Amniotic epithelial cell (primary cell): Measurements from ENCODE around the gene PTPRM.

Experiments used
- DNase-seq: peaks from one replicate; pipeline ENCODE4 v3.0.0-alpha.2; 2010; ENCODE audit warnings: low read depth

Gene PTPRM

GRCh38 chr18:7600036-7600435 is 32.9 kb downstream of the PTPRM start:
- DNase-seq, result no peak

DNA sequence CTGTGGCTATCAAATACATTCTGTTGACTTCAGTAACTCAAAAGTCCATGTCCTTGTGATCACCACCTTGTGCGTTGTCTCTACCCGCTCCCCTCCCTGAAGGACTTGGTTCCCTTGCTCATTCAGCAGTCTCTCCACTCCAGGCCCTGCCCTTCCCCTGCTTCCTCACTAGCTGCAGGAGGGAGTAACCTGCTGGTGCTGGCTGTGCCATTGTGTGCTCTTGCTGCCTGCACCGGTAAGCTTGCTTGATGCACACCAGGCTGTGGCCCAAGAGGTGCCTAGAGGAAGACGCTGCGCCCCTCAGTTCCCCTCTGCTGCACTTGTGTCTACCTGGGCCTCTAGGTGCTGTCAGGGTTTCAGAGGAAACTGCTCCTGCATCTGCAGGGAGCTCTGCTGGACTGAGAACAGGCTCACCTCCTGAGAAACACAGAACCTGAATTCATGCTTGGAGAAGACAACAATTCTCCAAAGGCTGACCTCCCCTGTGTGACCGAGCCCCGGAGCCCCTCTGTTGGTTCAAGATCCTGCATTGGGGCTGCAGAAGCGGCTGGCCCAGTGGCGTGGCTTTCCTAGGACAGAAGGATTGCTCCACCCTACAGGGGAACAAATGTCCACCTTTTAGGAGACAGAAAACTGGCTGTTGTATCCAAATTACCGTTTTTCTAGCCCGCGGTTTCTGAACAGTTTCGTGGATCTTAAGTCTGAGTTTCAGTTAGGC is 33.6 kb downstream of the PTPRM start:
- no peak for DNase-seq

GRCh38 chr18:7601246-7601615 is 34.1 kb downstream of the PTPRM start:
- peak; percentile 83 for DNase-seq

DNA sequence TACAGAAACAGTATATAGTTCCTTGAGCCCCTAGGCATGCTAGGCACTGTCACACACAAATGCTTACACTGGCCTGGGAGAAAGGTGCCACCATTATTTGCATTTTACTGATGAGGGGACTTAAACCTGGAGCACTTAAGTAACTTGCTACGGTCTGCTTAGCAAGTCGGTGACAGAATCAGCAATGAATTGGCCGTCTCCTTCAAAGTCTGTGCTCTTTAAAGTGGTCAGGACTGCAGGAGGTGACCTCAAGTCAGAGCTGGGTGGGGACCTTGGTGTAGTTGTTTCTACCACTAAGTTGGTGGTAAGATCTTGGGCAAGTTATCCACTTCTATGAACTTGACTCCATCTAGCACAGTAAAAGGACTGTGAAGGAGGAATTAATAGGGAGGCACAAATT is 34.8 kb downstream of the PTPRM start:
- DNase-seq, result no peak

- DNase-seq, result no peak
Observed at GRCh38 chr18:7603259-7604000, 36.3 kb downstream of the PTPRM start.

GRCh38 chr18:7604361-7604760 is 37.2 kb downstream of the PTPRM start:
- no peak for DNase-seq

DNA sequence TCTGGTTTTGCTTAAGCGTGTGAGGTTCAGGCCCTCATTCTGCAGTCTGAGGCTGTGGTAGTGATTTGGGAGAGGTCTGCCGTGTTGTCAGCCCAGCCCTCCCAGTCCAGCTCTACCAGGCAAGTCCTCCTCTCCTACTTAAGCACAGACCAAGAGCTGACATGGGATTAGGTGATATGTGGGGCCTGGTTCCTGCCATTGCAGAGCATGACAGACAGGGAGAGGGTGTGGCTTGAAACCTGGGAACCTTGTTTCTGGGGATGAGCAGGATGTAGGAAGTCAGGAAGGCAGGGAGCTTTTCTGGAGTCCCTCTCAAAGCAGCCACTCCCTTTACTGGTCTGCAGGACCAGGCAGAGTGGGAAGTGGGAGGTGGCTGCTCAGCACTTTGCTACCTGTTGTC is 38.6 kb downstream of the PTPRM start:
- no peak for DNase-seq

- DNase-seq, result no peak
Observed at GRCh38 chr18:7607540-7608173, 40.5 kb downstream of the PTPRM start.

- peak; percentile 30 for DNase-seq
Observed at GRCh38 chr18:7608174-7608550, 41.0 kb downstream of the PTPRM start.

- DNase-seq, result no peak
Observed at GRCh38 chr18:7608781-7609201, 41.7 kb downstream of the PTPRM start.

GRCh38 chr18:7609617-7610016 is 42.5 kb downstream of the PTPRM start:
- DNase-seq, result no peak

DNA sequence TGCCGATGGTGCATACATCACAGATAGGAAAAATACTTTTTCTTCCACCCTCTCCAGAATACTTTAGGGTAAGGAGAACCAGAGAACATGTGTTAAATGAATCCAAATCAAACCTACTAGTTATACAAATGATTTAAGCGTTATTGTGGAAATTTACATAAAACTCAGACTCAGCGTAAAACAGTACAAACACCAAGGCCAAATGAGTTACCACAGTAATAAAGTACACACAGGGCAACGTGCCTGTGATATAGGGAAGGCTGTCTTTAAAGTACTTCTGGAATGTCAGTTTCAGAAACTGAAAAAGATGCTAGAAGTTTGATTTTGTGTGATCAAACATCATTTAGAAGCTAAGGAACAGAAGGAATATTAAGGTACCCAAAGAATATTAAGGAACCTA is 46.9 kb downstream of the PTPRM start:
- no peak for DNase-seq

- DNase-seq, result no peak
Observed at GRCh38 chr18:7615840-7616239, 48.7 kb downstream of the PTPRM start.

DNA sequence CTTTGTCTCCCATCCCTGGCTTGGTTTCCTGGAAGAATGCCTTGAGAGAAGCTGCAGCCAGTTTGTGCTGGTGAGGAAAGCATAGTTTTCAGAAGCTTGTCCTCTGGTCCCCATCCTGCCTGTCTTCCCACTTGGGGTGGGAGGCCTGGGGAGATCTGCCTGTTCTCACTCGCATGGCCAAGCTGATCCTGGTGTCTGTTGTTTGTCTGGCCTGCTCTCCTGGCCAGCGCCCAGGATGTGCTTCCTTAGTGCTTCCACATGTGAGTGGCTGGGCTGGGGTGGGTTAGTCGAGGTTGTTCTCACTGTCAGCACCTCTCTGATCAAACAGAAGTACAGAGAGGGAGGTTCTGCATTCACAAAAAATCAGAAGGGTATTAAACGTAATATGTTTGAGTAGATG is 49.5 kb downstream of the PTPRM start:
- no peak for DNase-seq

- DNase-seq, result peak; percentile 77
Observed at GRCh38 chr18:7617738-7618422, 50.8 kb downstream of the PTPRM start.

DNA sequence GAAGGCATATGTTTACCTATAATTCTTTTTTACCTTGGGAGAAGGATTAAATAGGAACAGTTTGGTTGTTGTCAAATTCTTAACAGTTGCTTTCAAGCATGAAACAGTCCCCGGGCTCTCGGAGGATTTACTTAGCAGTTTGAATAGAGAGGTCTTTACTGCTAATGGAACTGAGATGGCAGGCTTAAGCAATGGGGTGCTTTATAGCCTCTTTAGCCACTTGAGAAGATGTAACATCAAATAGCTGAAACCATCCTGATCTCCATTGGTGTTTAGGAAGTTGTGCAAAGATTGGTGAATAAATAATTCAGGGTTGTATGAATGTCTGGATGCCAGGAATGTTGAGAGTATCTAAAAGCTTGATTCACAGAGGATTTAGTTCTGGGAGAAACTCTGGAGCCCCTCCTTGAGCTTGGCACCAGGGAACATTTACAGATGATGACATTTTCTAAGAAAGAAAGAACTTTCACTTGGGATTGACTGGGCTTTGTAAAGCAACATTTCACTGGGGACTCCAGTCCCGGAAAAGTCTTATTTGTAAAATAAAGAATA is 51.9 kb downstream of the PTPRM start:
- DNase-seq, result no peak

DNA sequence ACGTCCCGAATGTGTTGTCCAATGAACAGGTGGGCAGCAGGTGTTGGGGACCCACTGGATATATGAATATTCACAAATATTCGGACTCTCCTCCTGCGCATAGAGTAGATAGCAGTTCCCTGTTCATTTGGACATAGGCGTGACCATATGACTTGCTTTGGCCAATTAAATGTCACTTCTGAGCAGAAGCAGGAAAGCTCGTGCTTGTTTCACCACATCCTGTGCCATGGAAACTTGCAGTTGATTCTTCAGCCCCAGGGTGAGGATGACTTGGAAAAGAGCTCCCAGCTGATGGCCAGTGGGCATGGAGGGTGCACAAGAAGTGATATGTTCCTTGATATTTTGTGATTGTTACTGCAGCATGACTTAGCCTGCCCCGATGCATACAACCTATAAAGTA is 52.6 kb downstream of the PTPRM start:
- DNase-seq, result no peak

DNA sequence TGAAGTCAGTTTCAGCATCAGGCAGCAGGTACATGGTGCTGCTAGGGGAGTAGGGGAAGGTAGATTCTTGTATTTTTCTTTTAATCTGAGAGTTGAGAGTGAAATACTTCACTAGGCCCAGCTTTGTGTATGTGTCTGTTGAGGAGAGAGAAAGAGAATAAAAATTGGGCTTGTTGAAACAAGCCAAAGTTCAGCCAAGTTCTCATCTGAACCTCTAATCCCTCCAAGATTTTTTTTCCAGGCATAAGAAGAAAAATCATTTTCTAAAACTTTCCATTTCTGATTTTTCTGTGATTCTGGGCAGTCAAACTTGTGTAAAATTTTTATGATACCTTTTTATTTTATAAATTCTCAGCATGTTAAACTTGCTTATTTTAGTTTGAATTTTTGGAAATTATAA is 55.6 kb downstream of the PTPRM start:
- no peak for DNase-seq

DNA sequence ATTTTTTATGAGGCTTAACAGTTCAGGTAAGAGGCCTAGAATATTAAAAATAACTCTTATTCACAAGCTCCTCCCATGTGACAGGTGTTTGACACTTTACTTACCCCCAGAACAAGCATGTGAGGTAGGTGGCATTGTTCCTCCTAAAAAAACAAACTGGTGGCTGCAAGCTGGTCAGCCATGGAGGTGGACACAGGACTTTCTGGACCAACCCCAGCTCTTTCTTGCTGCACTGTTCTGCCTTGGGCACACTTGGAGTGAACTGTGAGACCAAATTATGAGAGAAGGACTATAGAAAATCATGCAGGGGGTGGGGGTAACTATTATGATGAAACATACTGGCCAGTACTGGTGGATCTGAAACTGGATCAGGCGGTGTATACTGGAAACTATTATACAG is 56.6 kb downstream of the PTPRM start:
- DNase-seq, result no peak

DNA sequence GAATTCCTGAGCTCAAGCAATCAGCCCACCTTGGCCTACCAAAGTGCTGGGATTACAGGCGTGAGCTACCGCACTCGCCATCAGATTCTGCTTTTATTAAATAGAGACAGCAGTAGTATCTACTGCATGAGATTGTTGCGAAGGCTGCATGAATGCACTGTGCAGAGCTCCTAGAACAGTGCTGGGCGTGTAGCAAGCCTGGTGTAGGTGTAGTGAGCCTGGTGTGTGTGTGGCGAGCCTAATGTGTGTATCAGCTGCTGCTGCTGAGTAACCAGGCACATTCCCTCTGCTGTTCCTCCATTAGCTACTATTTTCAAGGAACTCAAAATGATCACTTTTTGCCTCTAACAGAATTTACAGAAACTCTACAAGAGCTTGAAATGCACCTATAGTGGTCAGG is 57.6 kb downstream of the PTPRM start:
- DNase-seq, result no peak

DNA sequence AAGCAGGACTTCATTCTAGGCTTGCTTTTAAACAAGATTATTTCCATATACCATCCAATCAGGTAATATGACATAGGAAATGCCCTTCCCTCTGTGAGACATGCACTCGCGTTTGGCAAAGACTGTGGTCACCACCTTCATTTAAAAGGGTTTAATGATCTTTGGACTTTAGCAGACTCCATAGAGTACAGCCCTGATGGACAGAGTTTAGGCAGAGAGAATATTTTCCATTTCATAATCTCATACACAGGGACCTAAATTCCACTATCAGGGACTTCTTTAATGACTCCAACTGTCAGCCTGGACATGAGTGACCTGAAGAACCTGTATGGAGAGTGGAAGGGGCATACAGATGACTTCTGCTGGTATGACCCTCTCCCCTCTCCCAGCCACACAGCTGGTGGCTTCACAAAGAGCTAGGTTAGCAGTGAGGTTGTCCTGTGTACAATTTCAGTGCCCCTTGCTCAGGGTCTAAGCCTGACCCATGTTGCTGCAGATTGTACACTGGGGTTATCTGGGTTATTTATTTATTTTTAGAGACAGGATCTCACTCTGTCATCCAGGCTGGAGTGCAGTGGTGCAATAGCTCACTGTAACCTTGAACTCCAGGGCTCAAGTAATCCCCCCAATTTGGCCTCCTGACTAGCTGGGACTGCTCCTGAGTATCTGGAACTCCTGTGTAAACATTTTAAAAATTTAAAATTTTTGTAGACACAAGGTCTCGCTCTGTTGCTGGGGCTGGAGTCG is 59.2 kb downstream of the PTPRM start:
- DNase-seq, result no peak

- DNase-seq, result peak; percentile 66
Observed at GRCh38 chr18:7626922-7627440, 59.9 kb downstream of the PTPRM start.
